IMR-90 (cell line): ENCODE results near the gene FAM47E. TPM values are rescaled to one million over a fixed set of nuclear protein-coding genes. Genes with fewer than 3 reads are reported as not detected.

Experiments
- ATAC-seq: fragments of 200-7000 bp; cut with Tn5 transposase; 2 replicates; pipeline ENCODE4 v1.9.1; 2020; ENCODE audit warnings: low read depth, mild to moderate bottlenecking, moderate library complexity
- BruUV-seq: library from RNA; stranded (reverse); fragments of 400-500 nt; replicated peaks from 2 replicates; lab custom pipeline; 2021; lab: Mats Ljungman, UMichigan
- CTCF ChIA-PET: fragments of 300-600 bp; formaldehyde crosslinking; extraction: SDS; loops from one replicate; lab custom pipeline; 2021; ENCODE audit warnings: antibody characterized with exemption; lab: Yijun Ruan, JAX
- POLR2A ChIA-PET: fragments of 300-600 bp; sonication (Branson Sonifier 250); formaldehyde crosslinking; loops from one replicate; lab custom pipeline; 2022; ENCODE audit warnings: antibody characterized with exemption; ENCODE audit not compliant: unreplicated experiment; lab: Charles Lee
- DNase-seq: peaks from one replicate; pipeline ENCODE4 v3.0.0; 2013
- H2AFZ ChIP-seq: replicated peaks from 2 replicates; pipeline ENCODE3; 2013; ENCODE audit warnings: low read length, mild to moderate bottlenecking; ENCODE audit not compliant: poor library complexity
- H2AK5ac ChIP-seq: 2 replicates; pipeline ENCODE4 v1.6.1; 2013; ENCODE audit warnings: low read depth, low read length, inconsistent platforms
- H2AK9ac ChIP-seq: replicated peaks from 2 replicates; pipeline ENCODE3; 2013; ENCODE audit warnings: mild to moderate bottlenecking, low read depth, low read length, moderate library complexity; ENCODE audit not compliant: poor library complexity
- H2BK120ac ChIP-seq: 2 replicates; pipeline ENCODE4 v1.6.1; 2013; ENCODE audit warnings: low read depth, low read length, inconsistent platforms
- H2BK15ac ChIP-seq: 3 replicates; pipeline ENCODE4 v1.6.1; 2013; ENCODE audit warnings: low read depth, low read length, inconsistent platforms
- H2BK20ac ChIP-seq: 2 replicates; pipeline ENCODE4 v1.6.1; 2013; ENCODE audit warnings: low read depth, mild to moderate bottlenecking, inconsistent platforms, low read length, moderate library complexity
- H2BK5ac ChIP-seq: 2 replicates; pipeline ENCODE4 v1.6.1; 2013; ENCODE audit warnings: mild to moderate bottlenecking, low read depth, low read length, inconsistent platforms; ENCODE audit not compliant: poor library complexity, severe bottlenecking
- H3K14ac ChIP-seq: replicated peaks from 2 replicates; pipeline ENCODE4 v1.6.1; 2013; ENCODE audit warnings: low read depth, low read length, inconsistent platforms
- H3K18ac ChIP-seq: 2 replicates; pipeline ENCODE4 v1.6.1; 2013; ENCODE audit warnings: low read depth, low read length, control low read depth
- H3K23ac ChIP-seq: 2 replicates; pipeline ENCODE4 v1.6.1; 2013; ENCODE audit warnings: low read depth, low read length, inconsistent platforms
- H3K27ac ChIP-seq: 2 replicates; pipeline ENCODE4 v1.5.1; 2013; ENCODE audit warnings: mild to moderate bottlenecking, control low read depth, low read length; ENCODE audit not compliant: insufficient read depth
- H3K27me3 ChIP-seq: 2 replicates; pipeline ENCODE4 v1.6.1; 2013; ENCODE audit warnings: low read length; ENCODE audit not compliant: control insufficient read depth, insufficient read depth
- H3K36me3 ChIP-seq: 2 replicates; pipeline ENCODE4 v1.6.1; 2013; ENCODE audit warnings: low read length, mixed read lengths; ENCODE audit not compliant: control insufficient read depth, insufficient read depth
- H3K4ac ChIP-seq: 2 replicates; pipeline ENCODE4 v1.6.1; 2013; ENCODE audit warnings: low read depth, low read length, inconsistent platforms
- H3K4me1 ChIP-seq: 2 replicates; pipeline ENCODE4 v1.6.1; 2013; ENCODE audit warnings: low read length, mixed read lengths; ENCODE audit not compliant: control insufficient read depth, insufficient read depth
- H3K4me2 ChIP-seq: 2 replicates; pipeline ENCODE4 v1.6.1; 2013; ENCODE audit warnings: low read depth, mild to moderate bottlenecking, control low read depth, low read length, moderate library complexity
- H3K4me3 ChIP-seq: 2 replicates; pipeline ENCODE4 v1.5.1; 2013; ENCODE audit warnings: low read depth, mild to moderate bottlenecking, control low read depth, low read length, moderate library complexity; ENCODE audit not compliant: insufficient read depth
- H3K56ac ChIP-seq: 2 replicates; pipeline ENCODE4 v1.6.1; 2013; ENCODE audit warnings: low read length, inconsistent platforms; ENCODE audit not compliant: insufficient read depth; ENCODE audit errors: extremely low read depth
- H3K79me1 ChIP-seq, 2 experiments: 2 replicates each; pipeline ENCODE4 v1.6.1; 2013; ENCODE audit warnings: low read length in 2 of 2, inconsistent platforms in 1 of 2, low read depth in 1 of 2
- H3K9ac ChIP-seq: 2 replicates; pipeline ENCODE4 v1.6.1; 2013; ENCODE audit warnings: low read depth, low read length, control low read depth
- H3K9me1 ChIP-seq: 2 replicates; pipeline ENCODE4 v1.6.1; 2013; ENCODE audit warnings: low read length, inconsistent platforms; ENCODE audit not compliant: insufficient read depth
- H3K9me3 ChIP-seq: 2 replicates; pipeline ENCODE4 v1.6.1; 2013; ENCODE audit warnings: low read length; ENCODE audit not compliant: control insufficient read depth, insufficient read depth
- H4K20me1 ChIP-seq: 2 replicates; pipeline ENCODE4 v1.6.1; 2013; ENCODE audit warnings: low read length, inconsistent platforms; ENCODE audit not compliant: insufficient read depth
- H4K5ac ChIP-seq: 2 replicates; pipeline ENCODE4 v1.6.1; 2013; ENCODE audit warnings: mild to moderate bottlenecking, low read depth, low read length, control low read depth
- H4K8ac ChIP-seq, 2 experiments: 2 replicates each; pipeline ENCODE4 v1.6.1; 2013; ENCODE audit warnings: low read depth in 2 of 2, low read length in 2 of 2, control low read depth in 1 of 2, inconsistent platforms in 1 of 2
- H4K91ac ChIP-seq: 2 replicates; pipeline ENCODE4 v1.6.1; 2013; ENCODE audit warnings: low read depth, low read length, inconsistent platforms; ENCODE audit not compliant: insufficient read depth
- CTCF ChIP-seq: conservative IDR thresholded peaks from 2 replicates; pipeline ENCODE4 v1.5.1; 2012; ENCODE audit warnings: mild to moderate bottlenecking, low read depth, low read length, improper control_type of control experiment
- MAZ ChIP-seq: IDR thresholded peaks from 2 replicates; pipeline ENCODE4 v1.6.1; 2012; ENCODE audit warnings: low read depth, mild to moderate bottlenecking, low read length, improper control_type of control experiment, moderate library complexity, borderline replicate concordance
- MXI1 ChIP-seq: IDR thresholded peaks from 2 replicates; pipeline ENCODE4 v1.6.1; 2012; ENCODE audit warnings: low read depth, mild to moderate bottlenecking, low read length, moderate library complexity, borderline replicate concordance
- POLR2A ChIP-seq: IDR thresholded peaks from 2 replicates; pipeline ENCODE4 v1.6.1; 2012; ENCODE audit warnings: mild to moderate bottlenecking, low read depth, low read length
- RAD21 ChIP-seq: IDR thresholded peaks from 2 replicates; pipeline ENCODE4 v1.6.1; 2012; ENCODE audit warnings: low read length, improper control_type of control experiment
- RCOR1 ChIP-seq: IDR thresholded peaks from 2 replicates; pipeline ENCODE4 v1.6.1; 2012; ENCODE audit warnings: mild to moderate bottlenecking, low read length, improper control_type of control experiment; ENCODE audit not compliant: insufficient replicate concordance
- RFX5 ChIP-seq: IDR thresholded peaks from 2 replicates; pipeline ENCODE4 v1.8.0; 2012; ENCODE audit warnings: low read depth, mild to moderate bottlenecking, low read length, moderate library complexity
- WGBS, 2 experiments: methylation state at CpG; one replicate each; pipeline versions ENCODE4 v1.1.5 to v1.1.7; 2013; ENCODE audit warnings: missing lambda C conversion rate in 2 of 2; ENCODE audit not compliant: insufficient read length in 1 of 2; ENCODE audit errors: extremely low coverage in 2 of 2; 5-methylcytosine and 5-hydroxymethylcytosine counted together
- dilution Hi-C: fragments of 300-500 bp; cut with HindIII; formaldehyde crosslinking; loops from one replicate; pipeline ENCODE4 v1.14.3; 2018; ENCODE audit warnings: low sequenced_read_pairs; ENCODE audit not compliant: unreplicated experiment
- in situ Hi-C: fragments of 300-500 bp; cut with MboI; formaldehyde crosslinking; loops from 3 replicates; pipeline ENCODE4 v1.14.3; 2019; ENCODE audit warnings: low sequenced_read_pairs, inconsistent platforms, mixed read lengths
- intact Hi-C: fragments of 100-400 bp; cut with micrococcal nuclease; formaldehyde crosslinking; loops from 2 replicates; pipeline ENCODE4 v1.10.0; 2022
- polyA plus RNA-seq, 3 experiments: library from polyadenylated mRNA; depleted of rRNA; stranded (reverse); fragments of >200 nt; gene quantifications; 2 replicates each; pipeline ENCODE4 v1.2.3, GENCODE V29; 2012; ENCODE audit warnings: low replicate concordance in 1 of 3
- total RNA-seq: library from RNA; depleted of rRNA; stranded (reverse); fragments of >200 nt; gene quantifications from 2 replicates; pipeline ENCODE4 v1.2.3, GENCODE V29; 2012
- TF ChIP-seq, protein P1 (sequence below): fragments of 150-350 bp; IDR thresholded peaks from 2 replicates; pipeline ENCODE4 v1.6.1; 2016; ENCODE audit warnings: low read depth, mild to moderate bottlenecking, low read length, moderate library complexity, borderline replicate concordance
- TF ChIP-seq, protein P2 (sequence below): fragments of 150-350 bp; IDR thresholded peaks from 2 replicates; pipeline ENCODE4 v1.6.1; 2017; ENCODE audit warnings: mild to moderate bottlenecking, antibody characterized with exemption, low read length, low read depth

FAM47E gene
- total and polyA plus RNA-seq, 2 of the 4 experiments (the other 2 are of a cell fraction): 0.05 TPM; not detected in 1

GRCh38 chr4:76214177-76214675 is 37.3 kb upstream of the FAM47E start:
- Histone ChIP-seq H3K18ac (peak overlapping the region; percentile 65), H4K8ac (peak overlapping the region; percentile 92 to 94), H3K27me3 (no peaks in the 10 kb centered on the region), H3K4me2 (peak overlapping the region; percentile 93), H3K56ac (peak overlapping the region; percentile 72), H2BK20ac (no peak overlapping the region), H3K4me1 (peaks cover 10% of the 10 kb centered on the region), H4K20me1 (peaks cover 9% of the 10 kb centered on the region; the same call in 1 of the 2 replicates), H3K9me3 (no peaks in the 10 kb centered on the region), H3K36me3 (peaks cover 1% of the 10 kb centered on the region; the same call in 1 of the 2 replicates), H3K23ac (peak overlapping the region; percentile 55), H3K9ac (peak overlapping the region; percentile 91), H3K9me1 (peaks cover 15% of the 10 kb centered on the region), H4K5ac (peak overlapping the region; percentile 93), H3K27ac (peak overlapping the region; percentile 91), H3K4ac (peak overlapping the region; percentile 83), H2BK120ac (peak overlapping the region; percentile 44), H2AK5ac (peak overlapping the region; percentile 92), H2BK5ac (peak overlapping the region; percentile 80), H2BK15ac (0 out of 3 replicates have a peak overlapping the region, but pooled peaks have one; percentile 1), H3K4me3 (peak overlapping the region; percentile 87), H2AFZ (peak overlapping the region; percentile 96), H3K14ac (peak overlapping the region; percentile 84), H4K91ac (peak overlapping the region; percentile 71), H3K79me1 (peaks cover 10 to 45% of the 10 kb centered on the region in 2 experiments), H2AK9ac (peak overlapping the region; percentile 84)
- TF ChIP-seq, protein P1, sequence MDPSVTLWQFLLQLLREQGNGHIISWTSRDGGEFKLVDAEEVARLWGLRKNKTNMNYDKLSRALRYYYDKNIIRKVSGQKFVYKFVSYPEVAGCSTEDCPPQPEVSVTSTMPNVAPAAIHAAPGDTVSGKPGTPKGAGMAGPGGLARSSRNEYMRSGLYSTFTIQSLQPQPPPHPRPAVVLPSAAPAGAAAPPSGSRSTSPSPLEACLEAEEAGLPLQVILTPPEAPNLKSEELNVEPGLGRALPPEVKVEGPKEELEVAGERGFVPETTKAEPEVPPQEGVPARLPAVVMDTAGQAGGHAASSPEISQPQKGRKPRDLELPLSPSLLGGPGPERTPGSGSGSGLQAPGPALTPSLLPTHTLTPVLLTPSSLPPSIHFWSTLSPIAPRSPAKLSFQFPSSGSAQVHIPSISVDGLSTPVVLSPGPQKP: no peak
- TF ChIP-seq CTCF (no peak), POLR2A (no peak), MXI1 (no peak), MAZ (no peak), RFX5 (no peak), RAD21 (no peak), RCOR1 (no peak)
- TF ChIP-seq, protein P2, sequence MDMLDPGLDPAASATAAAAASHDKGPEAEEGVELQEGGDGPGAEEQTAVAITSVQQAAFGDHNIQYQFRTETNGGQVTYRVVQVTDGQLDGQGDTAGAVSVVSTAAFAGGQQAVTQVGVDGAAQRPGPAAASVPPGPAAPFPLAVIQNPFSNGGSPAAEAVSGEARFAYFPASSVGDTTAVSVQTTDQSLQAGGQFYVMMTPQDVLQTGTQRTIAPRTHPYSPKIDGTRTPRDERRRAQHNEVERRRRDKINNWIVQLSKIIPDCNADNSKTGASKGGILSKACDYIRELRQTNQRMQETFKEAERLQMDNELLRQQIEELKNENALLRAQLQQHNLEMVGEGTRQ: no peak
- intact Hi-C loops: no loop called here
- POLR2A ChIA-PET: no interaction called here
- DNase-seq: no peak
- in situ Hi-C loops: no loop called here
- no peak for ATAC-seq
- 35% methylated on average over 4 of the region's 10 CpGs; no CpG with 5 or more reads in 1 of the 2 experiments for WGBS, 2 experiments
- dilution Hi-C loops: no loop called here
- CTCF ChIA-PET: no interaction called here
- BruUV-seq: no TSS peak
